HepG2 (cell line): ENCODE results near the gene ATP11A. TPM values are rescaled to one million over a fixed set of nuclear protein-coding genes. Genes with fewer than 3 reads are reported as not detected.

Experiments
- ATAC-seq: fragments of 200-7000 bp; cut with Tn5 transposase; 3 replicates; pipeline ENCODE4 v1.9.1; 2020; ENCODE audit warnings: mild to moderate bottlenecking, moderate library complexity
- BruUV-seq: library from RNA; stranded (reverse); fragments of 400-500 nt; replicated peaks from 2 replicates; lab custom pipeline; 2021; lab: Mats Ljungman, UMichigan
- CTCF ChIA-PET: fragments of 300-600 bp; formaldehyde crosslinking; extraction: SDS; loops from one replicate; lab custom pipeline; 2021; ENCODE audit warnings: low total read pairs, inconsistent platforms, low intra/inter-chr PET ratio; lab: Yijun Ruan, JAX
- POLR2A ChIA-PET: fragments of 350-600 bp; sonication (Branson Sonifier 250); formaldehyde crosslinking; loops from one replicate; lab custom pipeline; 2020; ENCODE audit warnings: antibody characterized with exemption, inconsistent platforms; lab: Yijun Ruan, JAX
- DNase-seq: peaks from one replicate; pipeline ENCODE4 v3.0.0-alpha.2; 2015; ENCODE audit warnings: low spot score
- FAIRE-seq: peaks from 3 replicates; lab custom pipeline; 2011; peaks lifted over from hg19 to GRCh38; lab: Jason Lieb, UNC
- H2AFZ ChIP-seq: one replicate; pipeline ENCODE4 v1.6.1; 2011; ENCODE audit warnings: low read length, inconsistent platforms
- H3K27ac ChIP-seq: fragments of 300-600 bp; 3 replicates; pipeline ENCODE4 v1.8.0; 2011; ENCODE audit warnings: mixed run types, mild to moderate bottlenecking, mixed read lengths, low read length, inconsistent platforms; ENCODE audit not compliant: insufficient read depth; ENCODE audit errors: extremely low read length
- H3K27me3 ChIP-seq, 2 experiments: fragments of 200-600 bp in 1 of 2; 2 replicates in 1 of 2; 3 replicates in 1 of 2; pipeline versions ENCODE4 v1.6.0 to v1.8.0; 2011; ENCODE audit warnings: low read length in 2 of 2, mild to moderate bottlenecking in 2 of 2, moderate library complexity in 2 of 2, inconsistent platforms in 1 of 2; ENCODE audit not compliant: insufficient read depth in 2 of 2, control insufficient read depth in 1 of 2
- H3K36me3 ChIP-seq, 2 experiments: fragments of 200-600 bp in 1 of 2; replicated peaks in 1 of 2; 2 replicates in 1 of 2; 3 replicates in 1 of 2; pipeline versions ENCODE4 v1.5.1 to v1.8.0; 2011; ENCODE audit warnings: low read length in 2 of 2, inconsistent platforms in 1 of 2; ENCODE audit not compliant: insufficient read depth in 2 of 2, control insufficient read depth in 1 of 2
- H3K4me1 ChIP-seq: 2 replicates; pipeline ENCODE4 v1.5.1; 2012; ENCODE audit warnings: low read length, inconsistent platforms; ENCODE audit not compliant: insufficient read depth
- H3K4me2 ChIP-seq: 2 replicates; pipeline ENCODE4 v1.6.0; 2011; ENCODE audit warnings: low read depth, low read length, inconsistent platforms
- H3K4me3 ChIP-seq, 3 experiments: fragments of 200-600 bp in 1 of 3; sonication (generic), shearing (Covaris generic) in 1 of 3; replicated peaks in 1 of 3; 2 replicates each; pipeline ENCODE4 v1.5.1; 2011 to 2016; ENCODE audit warnings: low read length in 3 of 3, inconsistent platforms in 2 of 3, low read depth in 2 of 3, mild to moderate bottlenecking in 2 of 3, control low read depth in 1 of 3, mixed read lengths in 1 of 3; ENCODE audit not compliant: insufficient read depth in 1 of 3
- H3K79me2 ChIP-seq: one replicate; pipeline ENCODE4 v1.6.1; 2011; ENCODE audit warnings: low read length, inconsistent platforms; ENCODE audit not compliant: insufficient read depth
- H3K9ac ChIP-seq: 2 replicates; pipeline ENCODE4 v1.6.0; 2011; ENCODE audit warnings: mild to moderate bottlenecking, low read depth, low read length, inconsistent platforms; ENCODE audit not compliant: insufficient read depth
- H3K9me3 ChIP-seq: 2 replicates; pipeline ENCODE4 v1.5.1; 2012; ENCODE audit warnings: mild to moderate bottlenecking, low read length
- H4K20me1 ChIP-seq: 2 replicates; pipeline ENCODE4 v1.6.0; 2011; ENCODE audit warnings: inconsistent platforms, mild to moderate bottlenecking, low read length, moderate library complexity; ENCODE audit not compliant: insufficient read depth
- CC2D1A ChIP-seq: sonication (generic); formaldehyde crosslinking; IDR thresholded peaks from 2 replicates; pipeline ENCODE4 v1.8.1; 2023; ENCODE audit warnings: mild to moderate bottlenecking, missing genetic modification reagents
- HNRNPLL ChIP-seq: fragments of 200-400 bp; formaldehyde crosslinking; IDR thresholded peaks from 2 replicates; pipeline ENCODE4 v1.6.1; 2017; ENCODE audit warnings: mild to moderate bottlenecking, low read depth, low read length; ENCODE audit not compliant: poor library complexity, severe bottlenecking
- JDP2 ChIP-seq: sonication (generic); formaldehyde crosslinking; IDR thresholded peaks from 2 replicates; pipeline ENCODE4 v1.8.1; 2022; ENCODE audit warnings: missing genetic modification reagents, borderline replicate concordance
- KDM5A ChIP-seq: fragments of 200-600 bp; sonication (generic); IDR thresholded peaks from 2 replicates; pipeline ENCODE4 v1.7.0; 2018; ENCODE audit warnings: antibody characterized with exemption, mild to moderate bottlenecking, low read length, borderline replicate concordance
- MEIS2 ChIP-seq: sonication (generic); formaldehyde crosslinking; IDR thresholded peaks from 2 replicates; pipeline ENCODE4 v1.9.0; 2021; ENCODE audit warnings: mild to moderate bottlenecking, missing genetic modification reagents
- NFE2L1 ChIP-seq: sonication (generic); formaldehyde crosslinking; IDR thresholded peaks from 2 replicates; pipeline ENCODE4 v1.4.0; 2020; ENCODE audit warnings: missing genetic modification reagents, mild to moderate bottlenecking, borderline replicate concordance
- POLR2A ChIP-seq, 2 experiments: IDR thresholded peaks; 2 replicates each; pipeline ENCODE4 v1.6.1; 2011; ENCODE audit warnings: low read depth in 2 of 2, low read length in 2 of 2, mild to moderate bottlenecking in 1 of 2, moderate library complexity in 1 of 2; ENCODE audit not compliant: insufficient read depth in 1 of 2
- ZFX ChIP-seq: sonication (generic); formaldehyde crosslinking; IDR thresholded peaks from 2 replicates; pipeline ENCODE4 v1.4.0; 2020; ENCODE audit warnings: mild to moderate bottlenecking, low read depth, missing genetic modification reagents, moderate library complexity
- ZNF24 ChIP-seq: fragments of 450-650 bp; IDR thresholded peaks from 2 replicates; pipeline ENCODE4 v1.6.1; 2017; ENCODE audit warnings: antibody characterized with exemption, mild to moderate bottlenecking
- ZNF253 ChIP-seq: sonication (generic); formaldehyde crosslinking; IDR thresholded peaks from 2 replicates; pipeline ENCODE4 v1.8.0; 2022; ENCODE audit warnings: mild to moderate bottlenecking, missing genetic modification reagents, borderline replicate concordance
- ZNF30 ChIP-seq: sonication (generic); formaldehyde crosslinking; IDR thresholded peaks from 2 replicates; pipeline ENCODE4 v1.5.0; 2020; ENCODE audit warnings: mild to moderate bottlenecking, missing genetic modification reagents
- WGBS: methylation state at CpG from one replicate; pipeline ENCODE4 v1.1.6; 2017; ENCODE audit warnings: low lambda C conversion rate; 5-methylcytosine and 5-hydroxymethylcytosine counted together
- in situ Hi-C: cut with HindIII; loops from 2 replicates; pipeline ENCODE4 v1.10.0; 2017; ENCODE audit warnings: low pct_unique_long_range_greater_than_20kb; ENCODE audit not compliant: extremely low pct_ligation_motif_present
- intact Hi-C: fragments of 100-400 bp; cut with micrococcal nuclease; formaldehyde crosslinking; loops from one replicate; pipeline ENCODE4 v1.10.0; 2022; ENCODE audit not compliant: unreplicated experiment
- polyA plus RNA-seq, 8 experiments: library from polyadenylated mRNA; depleted of rRNA in 3 of 8; stranded (reverse) in 7 of 8; unstranded in 1 of 8; fragments of >200 nt; fragmentation: Illumina TruSeq in 4 of 8; extraction: Trizol in 4 of 8; gene quantifications; 2 replicates each; pipeline versions ENCODE4 v1.2.1 to v1.2.3, GENCODE V29; 2011 to 2016; ENCODE audit warnings: low read depth in 4 of 8, missing spikeins in 1 of 8, mixed read lengths in 1 of 8; ENCODE audit not compliant: insufficient read depth in 1 of 8
- total RNA-seq, 5 experiments: library from RNA; depleted of rRNA; stranded (reverse); fragments of >200 nt; fragmentation: Illumina TruSeq; extraction: Trizol; gene quantifications; 2 replicates each; pipeline ENCODE4 v1.2.3, GENCODE V29; 2016; ENCODE audit warnings: low read depth in 1 of 5
- TF ChIP-seq, protein P1 (sequence below): sonication (generic); formaldehyde crosslinking; IDR thresholded peaks from 2 replicates; pipeline ENCODE4 v1.9.0; 2021; ENCODE audit warnings: mild to moderate bottlenecking, missing genetic modification reagents
- TF ChIP-seq, protein P2 (sequence below): sonication (generic); formaldehyde crosslinking; IDR thresholded peaks from 2 replicates; pipeline ENCODE4 v1.8.1; 2023; ENCODE audit warnings: mild to moderate bottlenecking, inconsistent platforms, moderate library complexity, missing genetic modification reagents, borderline replicate concordance
- TF ChIP-seq, protein P3 (sequence below): sonication (generic); formaldehyde crosslinking; IDR thresholded peaks from 2 replicates; pipeline ENCODE4 v1.8.0; 2022; ENCODE audit warnings: mild to moderate bottlenecking, missing genetic modification reagents
- TF ChIP-seq, protein P4 (sequence below): sonication (generic); formaldehyde crosslinking; IDR thresholded peaks from 2 replicates; pipeline ENCODE4 v1.4.0; 2020; ENCODE audit warnings: missing genetic modification reagents

The ATP11A gene
- total and polyA plus RNA-seq, 2 of the 13 experiments (the other 11 are each of a cell fraction or from before 2014, with no cell fraction given) = 18.4 to 20.1 TPM

DNA sequence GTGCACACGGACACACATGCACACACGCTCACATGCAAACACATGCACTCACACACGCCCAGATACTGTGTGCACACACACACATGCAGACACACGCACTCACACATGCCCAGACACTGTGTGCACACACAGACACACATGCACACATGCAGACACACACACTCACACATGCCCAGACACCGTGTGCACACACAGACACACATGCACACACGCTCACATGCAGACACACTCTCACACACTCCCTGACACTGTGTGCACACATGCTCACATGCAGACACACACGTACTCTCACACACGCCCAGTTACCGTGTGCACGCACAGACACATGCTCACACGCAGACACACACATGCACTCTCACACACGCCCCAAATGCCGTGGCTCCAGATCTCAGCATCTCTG, 142.0 kb downstream of the ATP11A start:
- no peak; the same call in 2 of the 3 replicates for ATAC-seq
- in situ Hi-C loops = no loop called here
- Histone ChIP-seq H3K4me3 (no peak overlapping the region), H3K4me2 (no peak overlapping the region), H3K9ac (no peak overlapping the region), H3K27me3 (no peaks in the 10 kb centered on the region), H4K20me1 (no peaks in the 10 kb centered on the region), H3K4me1 (no peaks in the 10 kb centered on the region), H3K36me3 (peaks cover 48 to 95% of the 10 kb centered on the region in 2 experiments), H3K27ac (no peak overlapping the region), H2AFZ (no peak overlapping the region), H3K9me3 (no peaks in the 10 kb centered on the region), H3K79me2 (no peaks in the 10 kb centered on the region)
- ChIA-PET POLR2A (no interaction called here), CTCF (no interaction called here)
- no peak for FAIRE-seq
- DNase-seq = no peak
- WGBS = 96% methylated on average over 13 of the region's 13 CpGs
- intact Hi-C loops = no loop called here
- BruUV-seq = no TSS peak
- TF ChIP-seq ZNF253 (no peak), ZNF30 (no peak), POLR2A (IDR thresholded peaks at IDR 0.05; ENCODE audit: insufficient read depth in 1 of 2, low read depth in 2 of 2, low read length in 2 of 2) (0 out of 4 replicates have a peak, but pooled peaks of 1 of the 2 experiments have one; percentile 29), KDM5A (no peak), JDP2 (CRISPR knock-in tag) (no peak), CC2D1A (CRISPR knock-in tag) (no peak), NFE2L1 (CRISPR knock-in tag) (no peak), HNRNPLL (peak; percentile 60), MEIS2 (no peak), ZFX (CRISPR knock-in tag) (no peak), ZNF24 (no peak)
- TF ChIP-seq, protein P1, sequence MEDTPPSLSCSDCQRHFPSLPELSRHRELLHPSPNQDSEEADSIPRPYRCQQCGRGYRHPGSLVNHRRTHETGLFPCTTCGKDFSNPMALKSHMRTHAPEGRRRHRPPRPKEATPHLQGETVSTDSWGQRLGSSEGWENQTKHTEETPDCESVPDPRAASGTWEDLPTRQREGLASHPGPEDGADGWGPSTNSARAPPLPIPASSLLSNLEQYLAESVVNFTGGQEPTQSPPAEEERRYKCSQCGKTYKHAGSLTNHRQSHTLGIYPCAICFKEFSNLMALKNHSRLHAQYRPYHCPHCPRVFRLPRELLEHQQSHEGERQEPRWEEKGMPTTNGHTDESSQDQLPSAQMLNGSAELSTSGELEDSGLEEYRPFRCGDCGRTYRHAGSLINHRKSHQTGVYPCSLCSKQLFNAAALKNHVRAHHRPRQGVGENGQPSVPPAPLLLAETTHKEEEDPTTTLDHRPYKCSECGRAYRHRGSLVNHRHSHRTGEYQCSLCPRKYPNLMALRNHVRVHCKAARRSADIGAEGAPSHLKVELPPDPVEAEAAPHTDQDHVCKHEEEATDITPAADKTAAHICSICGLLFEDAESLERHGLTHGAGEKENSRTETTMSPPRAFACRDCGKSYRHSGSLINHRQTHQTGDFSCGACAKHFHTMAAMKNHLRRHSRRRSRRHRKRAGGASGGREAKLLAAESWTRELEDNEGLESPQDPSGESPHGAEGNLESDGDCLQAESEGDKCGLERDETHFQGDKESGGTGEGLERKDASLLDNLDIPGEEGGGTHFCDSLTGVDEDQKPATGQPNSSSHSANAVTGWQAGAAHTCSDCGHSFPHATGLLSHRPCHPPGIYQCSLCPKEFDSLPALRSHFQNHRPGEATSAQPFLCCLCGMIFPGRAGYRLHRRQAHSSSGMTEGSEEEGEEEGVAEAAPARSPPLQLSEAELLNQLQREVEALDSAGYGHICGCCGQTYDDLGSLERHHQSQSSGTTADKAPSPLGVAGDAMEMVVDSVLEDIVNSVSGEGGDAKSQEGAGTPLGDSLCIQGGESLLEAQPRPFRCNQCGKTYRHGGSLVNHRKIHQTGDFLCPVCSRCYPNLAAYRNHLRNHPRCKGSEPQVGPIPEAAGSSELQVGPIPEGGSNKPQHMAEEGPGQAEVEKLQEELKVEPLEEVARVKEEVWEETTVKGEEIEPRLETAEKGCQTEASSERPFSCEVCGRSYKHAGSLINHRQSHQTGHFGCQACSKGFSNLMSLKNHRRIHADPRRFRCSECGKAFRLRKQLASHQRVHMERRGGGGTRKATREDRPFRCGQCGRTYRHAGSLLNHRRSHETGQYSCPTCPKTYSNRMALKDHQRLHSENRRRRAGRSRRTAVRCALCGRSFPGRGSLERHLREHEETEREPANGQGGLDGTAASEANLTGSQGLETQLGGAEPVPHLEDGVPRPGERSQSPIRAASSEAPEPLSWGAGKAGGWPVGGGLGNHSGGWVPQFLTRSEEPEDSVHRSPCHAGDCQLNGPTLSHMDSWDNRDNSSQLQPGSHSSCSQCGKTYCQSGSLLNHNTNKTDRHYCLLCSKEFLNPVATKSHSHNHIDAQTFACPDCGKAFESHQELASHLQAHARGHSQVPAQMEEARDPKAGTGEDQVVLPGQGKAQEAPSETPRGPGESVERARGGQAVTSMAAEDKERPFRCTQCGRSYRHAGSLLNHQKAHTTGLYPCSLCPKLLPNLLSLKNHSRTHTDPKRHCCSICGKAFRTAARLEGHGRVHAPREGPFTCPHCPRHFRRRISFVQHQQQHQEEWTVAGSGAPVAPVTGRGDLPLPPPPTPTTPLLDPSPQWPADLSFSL (CRISPR knock-in tag) = no peak
- TF ChIP-seq, protein P2, sequence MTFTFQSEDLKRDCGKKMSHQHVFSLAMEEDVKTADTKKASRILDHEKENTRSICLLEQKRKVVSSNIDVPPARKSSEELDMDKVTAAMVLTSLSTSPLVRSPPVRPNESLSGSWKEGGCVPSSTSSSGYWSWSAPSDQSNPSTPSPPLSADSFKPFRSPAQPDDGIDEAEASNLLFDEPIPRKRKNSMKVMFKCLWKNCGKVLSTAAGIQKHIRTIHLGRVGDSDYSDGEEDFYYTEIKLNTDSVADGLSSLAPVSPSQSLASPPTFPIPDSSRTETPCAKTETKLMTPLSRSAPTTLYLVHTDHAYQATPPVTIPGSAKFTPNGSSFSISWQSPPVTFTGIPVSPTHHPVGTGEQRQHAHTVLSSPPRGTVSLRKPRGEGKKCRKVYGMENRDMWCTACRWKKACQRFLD (CRISPR knock-in tag) = no peak
- TF ChIP-seq, protein P3, sequence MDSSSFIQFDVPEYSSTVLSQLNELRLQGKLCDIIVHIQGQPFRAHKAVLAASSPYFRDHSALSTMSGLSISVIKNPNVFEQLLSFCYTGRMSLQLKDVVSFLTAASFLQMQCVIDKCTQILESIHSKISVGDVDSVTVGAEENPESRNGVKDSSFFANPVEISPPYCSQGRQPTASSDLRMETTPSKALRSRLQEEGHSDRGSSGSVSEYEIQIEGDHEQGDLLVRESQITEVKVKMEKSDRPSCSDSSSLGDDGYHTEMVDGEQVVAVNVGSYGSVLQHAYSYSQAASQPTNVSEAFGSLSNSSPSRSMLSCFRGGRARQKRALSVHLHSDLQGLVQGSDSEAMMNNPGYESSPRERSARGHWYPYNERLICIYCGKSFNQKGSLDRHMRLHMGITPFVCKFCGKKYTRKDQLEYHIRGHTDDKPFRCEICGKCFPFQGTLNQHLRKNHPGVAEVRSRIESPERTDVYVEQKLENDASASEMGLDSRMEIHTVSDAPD (CRISPR knock-in tag) = no peak
- TF ChIP-seq, protein P4, sequence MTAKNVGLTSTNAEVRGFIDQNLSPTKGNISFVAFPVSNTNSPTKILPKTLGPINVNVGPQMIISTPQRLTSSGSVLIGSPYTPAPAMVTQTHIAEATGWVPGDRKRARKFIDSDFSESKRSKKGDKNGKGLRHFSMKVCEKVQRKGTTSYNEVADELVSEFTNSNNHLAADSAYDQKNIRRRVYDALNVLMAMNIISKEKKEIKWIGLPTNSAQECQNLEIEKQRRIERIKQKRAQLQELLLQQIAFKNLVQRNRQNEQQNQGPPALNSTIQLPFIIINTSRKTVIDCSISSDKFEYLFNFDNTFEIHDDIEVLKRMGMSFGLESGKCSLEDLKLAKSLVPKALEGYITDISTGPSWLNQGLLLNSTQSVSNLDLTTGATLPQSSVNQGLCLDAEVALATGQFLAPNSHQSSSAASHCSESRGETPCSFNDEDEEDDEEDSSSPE (CRISPR knock-in tag) = no peak
